ENCODE measurements around the gene RASL10A. TPM values are rescaled to one million over a fixed set of nuclear protein-coding genes. Genes with fewer than 3 reads are reported as not detected.

RASL10A gene
- total and polyA plus RNA-seq, 9 of the 15 experiments (the other 6 are each of a cell fraction or from before 2014, with no cell fraction given) = 0.17 to 1.2 (median 0.45) TPM; not detected in 3

GRCh38 chr22:29267858-29268510, 47.5 kb downstream of the RASL10A start, which contains the start of the genes EWSR1 and RHBDD3 (continued):
- 0 out of 2 replicates have a peak, but pooled peaks have one; percentile 81 for TF ChIP-seq AFF4 (CRISPR knock-in tag; IDR thresholded peaks at IDR 0.05)
- TF ChIP-seq ZKSCAN3 (CRISPR knock-in tag; IDR thresholded peaks at IDR 0.05) = no peak
- TF ChIP-seq YY1 (IDR thresholded peaks at IDR 0.05; ENCODE audit: borderline replicate concordance in 1 of 3, control insufficient read depth in 1 of 3, extremely low read depth in 1 of 3, insufficient read depth in 3 of 3, insufficient read length in 1 of 3, insufficient replicate concordance in 2 of 3, low read depth in 1 of 3, low read length in 2 of 3) = peak; percentile 80 to 95 (median 88)
- no peak for TF ChIP-seq SMARCC2 (IDR thresholded peaks at IDR 0.05; ENCODE audit: low read depth)
- TF ChIP-seq EP400 (IDR thresholded peaks at IDR 0.05) = peak; percentile 93
- no peak for TF ChIP-seq SNRNP70 (optimal IDR thresholded peaks at IDR 0.05; ENCODE audit: low read depth, low read length)
- no peak for TF ChIP-seq NFE2L1 (tag; IDR thresholded peaks at IDR 0.05; ENCODE audit: borderline replicate concordance, low read depth)
- peak; percentile 90 for TF ChIP-seq TAF7 (tag; IDR thresholded peaks at IDR 0.05)
- peak; percentile 77 for TF ChIP-seq PRPF4 (IDR thresholded peaks at IDR 0.05; ENCODE audit: insufficient read depth, low read depth, low read length, poor library complexity, severe bottlenecking)
- TF ChIP-seq E2F6 (IDR thresholded peaks at IDR 0.05; ENCODE audit: borderline replicate concordance in 1 of 2, extremely low read depth in 1 of 2, insufficient read depth in 1 of 2, insufficient read length in 1 of 2, low read depth in 1 of 2, low read length in 1 of 2, poor library complexity in 1 of 2, severe bottlenecking in 1 of 2) = peak; percentile 31 to 73
- peak; percentile 88 for TF ChIP-seq SUPT5H (IDR thresholded peaks at IDR 0.05)
- TF ChIP-seq, protein P1, sequence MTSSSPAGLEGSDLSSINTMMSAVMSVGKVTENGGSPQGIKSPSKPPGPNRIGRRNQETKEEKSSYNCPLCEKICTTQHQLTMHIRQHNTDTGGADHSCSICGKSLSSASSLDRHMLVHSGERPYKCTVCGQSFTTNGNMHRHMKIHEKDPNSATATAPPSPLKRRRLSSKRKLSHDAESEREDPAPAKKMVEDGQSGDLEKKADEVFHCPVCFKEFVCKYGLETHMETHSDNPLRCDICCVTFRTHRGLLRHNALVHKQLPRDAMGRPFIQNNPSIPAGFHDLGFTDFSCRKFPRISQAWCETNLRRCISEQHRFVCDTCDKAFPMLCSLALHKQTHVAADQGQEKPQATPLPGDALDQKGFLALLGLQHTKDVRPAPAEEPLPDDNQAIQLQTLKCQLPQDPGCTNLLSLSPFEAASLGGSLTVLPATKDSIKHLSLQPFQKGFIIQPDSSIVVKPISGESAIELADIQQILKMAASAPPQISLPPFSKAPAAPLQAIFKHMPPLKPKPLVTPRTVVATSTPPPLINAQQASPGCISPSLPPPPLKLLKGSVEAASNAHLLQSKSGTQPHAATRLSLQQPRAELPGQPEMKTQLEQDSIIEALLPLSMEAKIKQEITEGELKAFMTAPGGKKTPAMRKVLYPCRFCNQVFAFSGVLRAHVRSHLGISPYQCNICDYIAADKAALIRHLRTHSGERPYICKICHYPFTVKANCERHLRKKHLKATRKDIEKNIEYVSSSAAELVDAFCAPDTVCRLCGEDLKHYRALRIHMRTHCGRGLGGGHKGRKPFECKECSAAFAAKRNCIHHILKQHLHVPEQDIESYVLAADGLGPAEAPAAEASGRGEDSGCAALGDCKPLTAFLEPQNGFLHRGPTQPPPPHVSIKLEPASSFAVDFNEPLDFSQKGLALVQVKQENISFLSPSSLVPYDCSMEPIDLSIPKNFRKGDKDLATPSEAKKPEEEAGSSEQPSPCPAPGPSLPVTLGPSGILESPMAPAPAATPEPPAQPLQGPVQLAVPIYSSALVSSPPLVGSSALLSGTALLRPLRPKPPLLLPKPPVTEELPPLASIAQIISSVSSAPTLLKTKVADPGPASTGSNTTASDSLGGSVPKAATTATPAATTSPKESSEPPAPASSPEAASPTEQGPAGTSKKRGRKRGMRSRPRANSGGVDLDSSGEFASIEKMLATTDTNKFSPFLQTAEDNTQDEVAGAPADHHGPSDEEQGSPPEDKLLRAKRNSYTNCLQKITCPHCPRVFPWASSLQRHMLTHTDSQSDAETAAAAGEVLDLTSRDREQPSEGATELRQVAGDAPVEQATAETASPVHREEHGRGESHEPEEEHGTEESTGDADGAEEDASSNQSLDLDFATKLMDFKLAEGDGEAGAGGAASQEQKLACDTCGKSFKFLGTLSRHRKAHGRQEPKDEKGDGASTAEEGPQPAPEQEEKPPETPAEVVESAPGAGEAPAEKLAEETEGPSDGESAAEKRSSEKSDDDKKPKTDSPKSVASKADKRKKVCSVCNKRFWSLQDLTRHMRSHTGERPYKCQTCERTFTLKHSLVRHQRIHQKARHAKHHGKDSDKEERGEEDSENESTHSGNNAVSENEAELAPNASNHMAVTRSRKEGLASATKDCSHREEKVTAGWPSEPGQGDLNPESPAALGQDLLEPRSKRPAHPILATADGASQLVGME (CRISPR knock-in tag; IDR thresholded peaks at IDR 0.05) = no peak
- TF ChIP-seq MTA3 (IDR thresholded peaks at IDR 0.05; ENCODE audit: borderline replicate concordance) = peak; percentile 40; the same call in 1 of the 2 replicates
- peak; percentile 98 for TF ChIP-seq RBFOX2 (IDR thresholded peaks at IDR 0.05; ENCODE audit: low read depth, low read length)
- TF ChIP-seq POLR2H (tag; IDR thresholded peaks at IDR 0.05; ENCODE audit: low read depth) = peak; percentile 74

Measured in K562 (cell line).